Neural cell (in vitro differentiated cells): ENCODE measurements around the gene MARK4. TPM values are rescaled to one million over a fixed set of nuclear protein-coding genes. Genes with fewer than 3 reads are reported as not detected.

Experiments used
- H2AFZ ChIP-seq: fragments of 200-600, 300-800 bp; sonication (generic), shearing (Covaris generic); 2 replicates; pipeline ENCODE4 v1.6.0; 2014; ENCODE audit warnings: low read depth, mild to moderate bottlenecking, antibody characterized with exemption, low read length, moderate library complexity
- H3F3A ChIP-seq: fragments of 200-600 bp; shearing (Covaris generic); 2 replicates; pipeline ENCODE4 v1.6.1; 2016; ENCODE audit warnings: mild to moderate bottlenecking, moderate library complexity, mixed read lengths, antibody characterized with exemption, low read length; ENCODE audit not compliant: insufficient read depth, poor library complexity, severe bottlenecking
- H3K27ac ChIP-seq: fragments of 200-600, 300-800 bp; sonication (generic), shearing (Covaris generic); 2 replicates; pipeline ENCODE4 v1.5.1; 2014; ENCODE audit warnings: mild to moderate bottlenecking, low read length, moderate library complexity
- H3K27me3 ChIP-seq: fragments of 300-800, 200-600 bp; sonication (generic), shearing (Covaris generic); 2 replicates; pipeline ENCODE4 v1.6.0; 2014; ENCODE audit warnings: mild to moderate bottlenecking, low read depth, low read length, moderate library complexity; ENCODE audit not compliant: insufficient read depth
- H3K36me3 ChIP-seq: fragments of 300-800, 200-600 bp; sonication (generic), shearing (Covaris generic); 2 replicates; pipeline ENCODE4 v1.5.1; 2014; ENCODE audit warnings: mild to moderate bottlenecking, antibody characterized with exemption, low read length, moderate library complexity; ENCODE audit not compliant: insufficient read depth
- H3K4me2 ChIP-seq: fragments of 300-800, 200-600 bp; sonication (generic), shearing (Covaris generic); 2 replicates; pipeline ENCODE4 v1.6.0; 2014; ENCODE audit warnings: mild to moderate bottlenecking, low read length
- H3K4me3 ChIP-seq: fragments of 300-800, 200-600 bp; sonication (generic), shearing (Covaris generic); 2 replicates; pipeline ENCODE4 v1.5.1; 2014; ENCODE audit warnings: mild to moderate bottlenecking, low read length, moderate library complexity
- H3K79me2 ChIP-seq: fragments of 200-600 bp; shearing (Covaris generic); replicated peaks from 2 replicates; pipeline ENCODE4 v1.6.0; 2014; ENCODE audit warnings: mild to moderate bottlenecking, low read length, moderate library complexity; ENCODE audit not compliant: insufficient read depth
- H3K9ac ChIP-seq: fragments of 300-800, 200-600 bp; sonication (generic), shearing (Covaris generic); 2 replicates; pipeline ENCODE4 v1.6.1; 2016; ENCODE audit warnings: mild to moderate bottlenecking, low read length, mixed read lengths
- H3K9me2 ChIP-seq: fragments of 200-600 bp; shearing (Covaris generic); 2 replicates; pipeline ENCODE4 v1.6.1; 2016; ENCODE audit warnings: mild to moderate bottlenecking, low read length, mixed read lengths; ENCODE audit not compliant: insufficient read depth
- H3K9me3 ChIP-seq: fragments of 200-600, 300-800 bp; sonication (generic), shearing (Covaris generic); 2 replicates; pipeline ENCODE4 v1.6.1; 2016; ENCODE audit warnings: mild to moderate bottlenecking, mixed run types, low read length, moderate library complexity, mixed read lengths
- H4K20me1 ChIP-seq: fragments of 200-600 bp; shearing (Covaris generic); 2 replicates; pipeline ENCODE4 v1.6.1; 2016; ENCODE audit warnings: mild to moderate bottlenecking, mixed run types; ENCODE audit not compliant: insufficient read depth
- CTCF ChIP-seq: fragments of 450-650 bp; IDR thresholded peaks from 2 replicates; pipeline ENCODE4 v1.5.1; 2014; ENCODE audit warnings: antibody characterized with exemption, mild to moderate bottlenecking, moderate library complexity; ENCODE audit not compliant: poor library complexity, severe bottlenecking
- EP300 ChIP-seq: fragments of 450-650 bp; conservative IDR thresholded peaks from 2 replicates; pipeline ENCODE4 v1.6.1; 2014; ENCODE audit warnings: antibody characterized with exemption, mild to moderate bottlenecking, moderate library complexity; ENCODE audit not compliant: poor library complexity, severe bottlenecking
- EZH2 ChIP-seq: fragments of 200-600, 300-800 bp; shearing (Covaris generic), sonication (generic); IDR thresholded peaks from 2 replicates; pipeline ENCODE4 v1.6.1; 2014; ENCODE audit warnings: antibody characterized with exemption, low read length, borderline replicate concordance, mild to moderate bottlenecking; ENCODE audit not compliant: insufficient read depth, poor library complexity, severe bottlenecking
- MXI1 ChIP-seq: fragments of 450-650 bp; conservative IDR thresholded peaks from 2 replicates; pipeline ENCODE4 v1.6.1; 2014; ENCODE audit warnings: antibody characterized with exemption, mild to moderate bottlenecking; ENCODE audit not compliant: poor library complexity, severe bottlenecking
- POLR2AphosphoS5 ChIP-seq: IDR thresholded peaks from 2 replicates; pipeline ENCODE4 v1.6.1; 2012
- RAD21 ChIP-seq: fragments of 450-650 bp; conservative IDR thresholded peaks from 2 replicates; pipeline ENCODE4 v1.6.1; 2014; ENCODE audit warnings: antibody characterized with exemption, mild to moderate bottlenecking, moderate library complexity
- SMC3 ChIP-seq: fragments of 450-650 bp; conservative IDR thresholded peaks from 2 replicates; pipeline ENCODE4 v1.6.1; 2014; ENCODE audit warnings: antibody characterized with exemption, mild to moderate bottlenecking, moderate library complexity; ENCODE audit not compliant: poor library complexity
- TAF1 ChIP-seq: IDR thresholded peaks from 2 replicates; pipeline ENCODE4 v1.6.1; 2012; ENCODE audit warnings: low read depth
- polyA plus RNA-seq: library from polyadenylated mRNA; depleted of rRNA; stranded (reverse); fragments of >200 nt; gene quantifications from 2 replicates; pipeline ENCODE4 v1.2.3, GENCODE V29; 2014
- TF ChIP-seq, protein P1 (sequence below): IDR thresholded peaks from 2 replicates; pipeline ENCODE4 v1.6.1; 2012; ENCODE audit warnings: borderline replicate concordance

Gene MARK4
- polyA plus RNA-seq, 1 donor from 2014 or later = 11.6 TPM

DNA sequence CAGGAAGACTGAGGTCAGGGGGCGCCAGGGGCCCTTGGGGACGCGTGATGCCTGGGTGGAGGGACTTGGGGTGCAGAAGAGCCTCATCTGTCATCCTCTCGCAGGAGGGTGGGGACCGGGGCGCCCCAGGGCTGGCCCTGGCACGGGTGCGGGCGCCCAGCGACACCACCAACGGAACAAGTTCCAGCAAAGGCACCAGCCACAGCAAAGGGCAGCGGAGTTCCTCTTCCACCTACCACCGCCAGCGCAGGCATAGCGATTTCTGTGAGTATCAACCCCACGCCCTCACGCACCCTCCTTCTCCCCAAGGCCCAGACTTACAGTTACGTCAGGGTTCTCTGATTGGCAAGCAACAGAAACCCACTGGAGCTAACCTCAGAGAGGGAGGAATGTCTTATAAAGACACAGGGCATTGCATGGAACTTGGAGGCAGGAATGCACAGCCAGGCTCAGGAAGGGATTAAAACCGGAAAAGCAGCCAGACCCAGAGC is 29.4 kb downstream of the MARK4 start:
- H3K27ac ChIP-seq = no peak overlapping the region
- H3K36me3 ChIP-seq = peaks cover 6% of the 10 kb centered on the region
- H3K9me2 ChIP-seq = no peaks in the 10 kb centered on the region
- no peak overlapping the region for H3K4me2 ChIP-seq
- H4K20me1 ChIP-seq = no peaks in the 10 kb centered on the region
- TF ChIP-seq MXI1 (no peak), RAD21 (no peak), SMC3 (no peak), POLR2AphosphoS5 (no peak), EP300 (no peak), CTCF (no peak), TAF1 (no peak), EZH2 (no peak)
- TF ChIP-seq, protein P1, sequence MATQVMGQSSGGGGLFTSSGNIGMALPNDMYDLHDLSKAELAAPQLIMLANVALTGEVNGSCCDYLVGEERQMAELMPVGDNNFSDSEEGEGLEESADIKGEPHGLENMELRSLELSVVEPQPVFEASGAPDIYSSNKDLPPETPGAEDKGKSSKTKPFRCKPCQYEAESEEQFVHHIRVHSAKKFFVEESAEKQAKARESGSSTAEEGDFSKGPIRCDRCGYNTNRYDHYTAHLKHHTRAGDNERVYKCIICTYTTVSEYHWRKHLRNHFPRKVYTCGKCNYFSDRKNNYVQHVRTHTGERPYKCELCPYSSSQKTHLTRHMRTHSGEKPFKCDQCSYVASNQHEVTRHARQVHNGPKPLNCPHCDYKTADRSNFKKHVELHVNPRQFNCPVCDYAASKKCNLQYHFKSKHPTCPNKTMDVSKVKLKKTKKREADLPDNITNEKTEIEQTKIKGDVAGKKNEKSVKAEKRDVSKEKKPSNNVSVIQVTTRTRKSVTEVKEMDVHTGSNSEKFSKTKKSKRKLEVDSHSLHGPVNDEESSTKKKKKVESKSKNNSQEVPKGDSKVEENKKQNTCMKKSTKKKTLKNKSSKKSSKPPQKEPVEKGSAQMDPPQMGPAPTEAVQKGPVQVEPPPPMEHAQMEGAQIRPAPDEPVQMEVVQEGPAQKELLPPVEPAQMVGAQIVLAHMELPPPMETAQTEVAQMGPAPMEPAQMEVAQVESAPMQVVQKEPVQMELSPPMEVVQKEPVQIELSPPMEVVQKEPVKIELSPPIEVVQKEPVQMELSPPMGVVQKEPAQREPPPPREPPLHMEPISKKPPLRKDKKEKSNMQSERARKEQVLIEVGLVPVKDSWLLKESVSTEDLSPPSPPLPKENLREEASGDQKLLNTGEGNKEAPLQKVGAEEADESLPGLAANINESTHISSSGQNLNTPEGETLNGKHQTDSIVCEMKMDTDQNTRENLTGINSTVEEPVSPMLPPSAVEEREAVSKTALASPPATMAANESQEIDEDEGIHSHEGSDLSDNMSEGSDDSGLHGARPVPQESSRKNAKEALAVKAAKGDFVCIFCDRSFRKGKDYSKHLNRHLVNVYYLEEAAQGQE = no peak
- H3K4me3 ChIP-seq = no peak overlapping the region
- no peaks in the 10 kb centered on the region for H3K79me2 ChIP-seq
- no peaks in the 10 kb centered on the region for H3F3A ChIP-seq
- H3K9me3 ChIP-seq = no peaks in the 10 kb centered on the region
- H3K27me3 ChIP-seq = no peaks in the 10 kb centered on the region
- no peak overlapping the region for H2AFZ ChIP-seq
- no peak overlapping the region for H3K9ac ChIP-seq

GRCh38 chr19:45283443-45284033 is 32.5 kb downstream of the MARK4 start:
- H4K20me1 ChIP-seq = no peaks in the 10 kb centered on the region
- H3K9ac ChIP-seq = no peak overlapping the region
- peaks cover 6% of the 10 kb centered on the region for H3K36me3 ChIP-seq
- no peak overlapping the region for H3K4me2 ChIP-seq
- TF ChIP-seq MXI1 = no peak
- TF ChIP-seq CTCF = no peak
- no peak overlapping the region for H2AFZ ChIP-seq
- H3F3A ChIP-seq = no peaks in the 10 kb centered on the region
- no peaks in the 10 kb centered on the region for H3K79me2 ChIP-seq
- no peak overlapping the region for H3K27ac ChIP-seq
- H3K27me3 ChIP-seq = no peaks in the 10 kb centered on the region
- H3K4me3 ChIP-seq = no peak overlapping the region
- no peaks in the 10 kb centered on the region for H3K9me2 ChIP-seq
- no peaks in the 10 kb centered on the region for H3K9me3 ChIP-seq
